Sigmoid colon (tissue), 4 donors: ENCODE results near the gene CDC42EP3.

Experiments
- EP300 ChIP-seq, 4 donors: sonication (generic); formaldehyde crosslinking; IDR thresholded peaks; one replicate each; pipeline ENCODE4 v1.6.1; 2017; ENCODE audit warnings: antibody characterized with exemption in 4 of 4
- POLR2A ChIP-seq, 2 donors: fragments of 450-650 bp; IDR thresholded peaks; one replicate each; pipeline ENCODE4 v1.6.1; 2016; ENCODE audit warnings: antibody characterized with exemption in 2 of 2, mild to moderate bottlenecking in 2 of 2, moderate library complexity in 2 of 2
- POLR2AphosphoS5 ChIP-seq, 4 donors: sonication (generic); formaldehyde crosslinking; IDR thresholded peaks; one replicate each; pipeline ENCODE4 v1.6.1; 2017; ENCODE audit warnings: antibody characterized with exemption in 4 of 4
- TF ChIP-seq, protein P1 (sequence below), 4 experiments: fragments of 450-650 bp in 3 of 4; fragments of 200-600 bp in 1 of 4; IDR thresholded peaks; one replicate each; pipeline ENCODE4 v1.5.1; 2016 to 2019; ENCODE audit warnings: antibody characterized with exemption in 4 of 4, mild to moderate bottlenecking in 3 of 4, moderate library complexity in 2 of 4

DNA sequence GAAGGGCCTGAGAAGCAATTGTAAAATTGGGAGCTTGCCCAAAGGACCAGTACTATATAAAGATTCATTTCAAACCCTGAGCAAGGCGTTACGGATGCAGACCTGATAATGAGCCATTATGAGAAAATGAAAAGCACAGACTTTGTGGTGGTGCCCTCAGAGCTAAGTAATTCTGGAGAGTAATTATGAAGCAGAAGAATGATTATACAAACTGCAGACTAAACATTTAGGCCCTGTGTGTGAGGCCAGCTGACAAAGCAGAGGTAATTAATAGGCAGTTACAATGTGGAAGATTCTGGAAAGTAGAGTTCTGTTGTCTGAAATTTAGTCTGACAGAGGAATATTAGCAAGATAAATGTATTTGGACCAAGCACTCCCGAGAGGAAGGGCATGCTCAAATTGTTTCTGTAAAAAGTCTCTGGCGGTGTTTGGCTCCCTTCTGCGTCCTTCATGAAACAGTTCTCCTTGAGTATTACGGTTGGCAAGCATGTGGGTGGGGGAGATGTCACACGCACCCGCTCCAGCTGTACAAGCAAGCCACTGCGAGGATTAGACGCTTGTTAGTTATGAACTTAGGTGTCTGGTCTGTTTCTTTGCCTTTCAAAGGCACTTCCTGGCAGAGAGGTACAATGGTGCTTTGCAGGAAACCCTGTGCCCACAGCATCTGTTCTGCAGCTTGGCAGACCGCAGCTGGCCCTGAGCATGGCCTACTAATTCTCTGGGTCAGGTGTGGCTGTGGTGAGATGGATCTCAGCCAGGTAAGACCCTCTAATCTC lies 45.5 kb downstream of the CDC42EP3 start:
- TF ChIP-seq, protein P1, sequence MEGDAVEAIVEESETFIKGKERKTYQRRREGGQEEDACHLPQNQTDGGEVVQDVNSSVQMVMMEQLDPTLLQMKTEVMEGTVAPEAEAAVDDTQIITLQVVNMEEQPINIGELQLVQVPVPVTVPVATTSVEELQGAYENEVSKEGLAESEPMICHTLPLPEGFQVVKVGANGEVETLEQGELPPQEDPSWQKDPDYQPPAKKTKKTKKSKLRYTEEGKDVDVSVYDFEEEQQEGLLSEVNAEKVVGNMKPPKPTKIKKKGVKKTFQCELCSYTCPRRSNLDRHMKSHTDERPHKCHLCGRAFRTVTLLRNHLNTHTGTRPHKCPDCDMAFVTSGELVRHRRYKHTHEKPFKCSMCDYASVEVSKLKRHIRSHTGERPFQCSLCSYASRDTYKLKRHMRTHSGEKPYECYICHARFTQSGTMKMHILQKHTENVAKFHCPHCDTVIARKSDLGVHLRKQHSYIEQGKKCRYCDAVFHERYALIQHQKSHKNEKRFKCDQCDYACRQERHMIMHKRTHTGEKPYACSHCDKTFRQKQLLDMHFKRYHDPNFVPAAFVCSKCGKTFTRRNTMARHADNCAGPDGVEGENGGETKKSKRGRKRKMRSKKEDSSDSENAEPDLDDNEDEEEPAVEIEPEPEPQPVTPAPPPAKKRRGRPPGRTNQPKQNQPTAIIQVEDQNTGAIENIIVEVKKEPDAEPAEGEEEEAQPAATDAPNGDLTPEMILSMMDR (IDR thresholded peaks at IDR 0.05): no peak
- TF ChIP-seq POLR2AphosphoS5 (IDR thresholded peaks at IDR 0.05): peak; percentile 50 to 81 (median 79)
- no peak for TF ChIP-seq POLR2A (IDR thresholded peaks at IDR 0.05)
- peak; percentile 1 to 68 (median 40) for TF ChIP-seq EP300 (IDR thresholded peaks at IDR 0.05)
